Endometrium (tissue), 2 donors: ENCODE measurements around the gene MERTK.
A peak's percentile ranks its signal among the peaks of the same experiment; 100 is the strongest.
"Not testable (repeated sequence)": the region's sequence is repeated elsewhere in the genome, so short reads cannot be mapped to it uniquely, and the experiment has no call there.

Experiments used
- FAIRE-seq: peaks from 2 replicates; lab custom pipeline; 2012; peaks lifted over from hg19 to GRCh38; lab: Jason Lieb, UNC
- donor health status: control.
- donor health status: control.

The MERTK gene

GRCh38 chr2:112047537-112048235 lies 149.3 kb downstream of the MERTK start:
- FAIRE-seq: no peak

- FAIRE-seq: no peak
These were observed 149.8 kb downstream of the MERTK start for GRCh38 chr2:112048236-112048592.

- peak; percentile 97 for FAIRE-seq
These were observed 150.5 kb downstream of the MERTK start for GRCh38 chr2:112048887-112049286.

- no peak for FAIRE-seq
These were observed 151.9 kb downstream of the MERTK start for GRCh38 chr2:112050316-112050715.

GRCh38 chr2:112053917-112054846 lies 155.8 kb downstream of the MERTK start:
- no peak for FAIRE-seq

- no peak for FAIRE-seq
These were observed 156.7 kb downstream of the MERTK start, which contains the start of gene TMEM87B for GRCh38 chr2:112054847-112055729. Gene TMEM87B, plus strand, starts transcription at chr2:112055269. Its CDS starts 323 bp downstream, at chr2:112055592.

GRCh38 chr2:112055730-112056625 lies 157.6 kb downstream of the MERTK start:
- FAIRE-seq: peak; percentile 80

- FAIRE-seq: no peak
These were observed 158.2 kb downstream of the MERTK start for GRCh38 chr2:112056626-112056987.

- FAIRE-seq: no peak
These were observed 161.3 kb downstream of the MERTK start for GRCh38 chr2:112059671-112060070.

GRCh38 chr2:112061299-112061698 lies 162.9 kb downstream of the MERTK start:
- no peak for FAIRE-seq

- no peak for FAIRE-seq
These were observed 163.4 kb downstream of the MERTK start for GRCh38 chr2:112061840-112062239.

GRCh38 chr2:112062894-112063293 lies 164.5 kb downstream of the MERTK start:
- FAIRE-seq: no peak

GRCh38 chr2:112065486-112065885 lies 167.1 kb downstream of the MERTK start:
- FAIRE-seq: no peak

- FAIRE-seq: peak; percentile 93
These were observed 167.6 kb downstream of the MERTK start for GRCh38 chr2:112065966-112066365.

GRCh38 chr2:112069794-112070193 lies 171.4 kb downstream of the MERTK start:
- FAIRE-seq: not testable (repeated sequence)

GRCh38 chr2:112073875-112074274 lies 175.5 kb downstream of the MERTK start:
- no peak for FAIRE-seq

GRCh38 chr2:112074506-112074905 lies 176.1 kb downstream of the MERTK start:
- no peak for FAIRE-seq

- no peak for FAIRE-seq
These were observed 177.3 kb downstream of the MERTK start for GRCh38 chr2:112075490-112076260.

- FAIRE-seq: no peak
These were observed 179.4 kb downstream of the MERTK start for GRCh38 chr2:112077814-112078213.
